ENCODE measurements around the gene C11orf65. TPM values are rescaled to one million over a fixed set of nuclear protein-coding genes. Genes with fewer than 3 reads are reported as not detected.

The C11orf65 gene
- total RNA-seq, 1 experiment from 2014 or later, result 0.43 TPM

DNA sequence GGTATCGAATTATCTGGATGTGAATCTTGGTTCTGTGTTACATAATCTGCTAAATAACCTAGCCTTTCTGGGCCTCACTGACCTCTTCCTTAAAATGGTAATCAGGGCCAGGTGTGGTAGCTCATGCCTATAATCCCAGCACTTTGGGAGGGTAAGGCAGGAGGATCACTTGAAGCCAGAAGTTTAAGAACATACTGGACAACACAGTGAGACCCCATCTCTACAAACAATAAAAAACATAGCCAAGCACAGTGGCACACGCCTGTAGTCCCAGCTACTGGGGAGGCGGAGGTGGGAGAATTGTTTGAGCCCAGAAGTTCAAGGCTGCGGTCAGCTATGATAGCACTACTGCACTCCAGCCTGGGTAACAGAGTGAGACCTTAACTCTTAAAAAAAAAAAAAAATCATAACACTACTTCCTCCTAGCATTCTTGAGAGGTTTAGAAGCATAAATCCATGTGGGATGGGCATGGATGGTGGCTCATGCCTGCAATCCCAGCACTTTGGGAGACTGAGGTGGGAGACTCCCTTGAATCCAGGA lies 72.5 kb downstream of the C11orf65 start:
- intact Hi-C loops (cut with micrococcal nuclease; ENCODE audit: unreplicated experiment), result no loop called here
- POLR2A ChIA-PET (ENCODE audit: low non-redundant PET), result no interaction called here

DNA sequence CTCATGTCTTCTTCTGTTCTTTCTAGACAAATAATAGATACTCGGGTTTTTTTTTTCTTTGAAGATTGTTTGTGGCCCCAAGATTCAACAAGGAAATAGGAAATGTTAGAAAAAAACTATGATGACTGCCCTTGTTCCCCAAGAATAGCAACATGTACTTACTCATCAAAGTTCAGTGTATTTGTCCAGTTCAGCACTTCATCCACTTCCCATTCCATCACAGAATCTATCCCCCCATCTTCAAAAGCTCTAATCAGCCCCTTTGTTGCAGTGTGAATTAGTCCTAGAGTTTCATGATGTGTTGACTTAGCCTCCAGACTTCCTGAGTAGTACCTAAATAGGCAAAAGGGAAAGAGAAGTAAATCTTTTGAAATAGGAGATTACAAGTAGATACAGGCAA lies 74.3 kb downstream of the C11orf65 start:
- H3K9me3 ChIP-seq (ENCODE audit: low read depth, low read length, poor library complexity, severe bottlenecking), result no peaks in the 10 kb centered on the region
- H3K36me3 ChIP-seq (ENCODE audit: insufficient read depth, low read length, poor library complexity, severe bottlenecking), result no peaks in the 10 kb centered on the region
- no peak overlapping the region for H3K27ac ChIP-seq (ENCODE audit: low read depth, low read length, poor library complexity, severe bottlenecking)
- POLR2A ChIA-PET (ENCODE audit: low non-redundant PET), result no interaction called here
- no peak for TF ChIP-seq EZH2 (IDR thresholded peaks at IDR 0.05; ENCODE audit: borderline replicate concordance, low read depth, low read length, poor library complexity, severe bottlenecking)
- TF ChIP-seq, protein P1, sequence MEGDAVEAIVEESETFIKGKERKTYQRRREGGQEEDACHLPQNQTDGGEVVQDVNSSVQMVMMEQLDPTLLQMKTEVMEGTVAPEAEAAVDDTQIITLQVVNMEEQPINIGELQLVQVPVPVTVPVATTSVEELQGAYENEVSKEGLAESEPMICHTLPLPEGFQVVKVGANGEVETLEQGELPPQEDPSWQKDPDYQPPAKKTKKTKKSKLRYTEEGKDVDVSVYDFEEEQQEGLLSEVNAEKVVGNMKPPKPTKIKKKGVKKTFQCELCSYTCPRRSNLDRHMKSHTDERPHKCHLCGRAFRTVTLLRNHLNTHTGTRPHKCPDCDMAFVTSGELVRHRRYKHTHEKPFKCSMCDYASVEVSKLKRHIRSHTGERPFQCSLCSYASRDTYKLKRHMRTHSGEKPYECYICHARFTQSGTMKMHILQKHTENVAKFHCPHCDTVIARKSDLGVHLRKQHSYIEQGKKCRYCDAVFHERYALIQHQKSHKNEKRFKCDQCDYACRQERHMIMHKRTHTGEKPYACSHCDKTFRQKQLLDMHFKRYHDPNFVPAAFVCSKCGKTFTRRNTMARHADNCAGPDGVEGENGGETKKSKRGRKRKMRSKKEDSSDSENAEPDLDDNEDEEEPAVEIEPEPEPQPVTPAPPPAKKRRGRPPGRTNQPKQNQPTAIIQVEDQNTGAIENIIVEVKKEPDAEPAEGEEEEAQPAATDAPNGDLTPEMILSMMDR (conservative IDR thresholded peaks at IDR 0.05; ENCODE audit: low read depth, low read length), result no peak
- no peak overlapping the region for H3K4me3 ChIP-seq (ENCODE audit: low read depth, low read length, poor library complexity, severe bottlenecking)
- DNase-seq (ENCODE audit: low spot score), result no peak
- H3K4me1 ChIP-seq (ENCODE audit: insufficient read depth, low read length, poor library complexity, severe bottlenecking), result no peaks in the 10 kb centered on the region
- CTCF ChIA-PET, result no interaction called here
- no peaks in the 10 kb centered on the region for H3K27me3 ChIP-seq (replicated peaks; ENCODE audit: insufficient read depth, low read depth, low read length, poor library complexity)
- no TSS peak for BruUV-seq (replicated peaks)
- intact Hi-C loops (cut with micrococcal nuclease; ENCODE audit: unreplicated experiment), result no loop called here

More for the DNA sequence above, 72.5 kb downstream of the C11orf65 start:
- TF ChIP-seq, protein P1 (conservative IDR thresholded peaks at IDR 0.05; ENCODE audit: low read depth, low read length), result no peak
- TF ChIP-seq EZH2 (IDR thresholded peaks at IDR 0.05; ENCODE audit: borderline replicate concordance, low read depth, low read length, poor library complexity, severe bottlenecking), result no peak
- Histone ChIP-seq H3K9me3 (ENCODE audit: low read depth, low read length, poor library complexity, severe bottlenecking) (no peaks in the 10 kb centered on the region), H3K4me1 (ENCODE audit: insufficient read depth, low read length, poor library complexity, severe bottlenecking) (no peaks in the 10 kb centered on the region), H3K27ac (ENCODE audit: low read depth, low read length, poor library complexity, severe bottlenecking) (no peak overlapping the region), H3K27me3 (replicated peaks; ENCODE audit: insufficient read depth, low read depth, low read length, poor library complexity) (no peaks in the 10 kb centered on the region), H3K36me3 (ENCODE audit: insufficient read depth, low read length, poor library complexity, severe bottlenecking) (no peaks in the 10 kb centered on the region), H3K4me3 (ENCODE audit: low read depth, low read length, poor library complexity, severe bottlenecking) (no peak overlapping the region)
- no TSS peak for BruUV-seq (replicated peaks)
- no peak for DNase-seq (ENCODE audit: low spot score)
- CTCF ChIA-PET, result no interaction called here

DNA sequence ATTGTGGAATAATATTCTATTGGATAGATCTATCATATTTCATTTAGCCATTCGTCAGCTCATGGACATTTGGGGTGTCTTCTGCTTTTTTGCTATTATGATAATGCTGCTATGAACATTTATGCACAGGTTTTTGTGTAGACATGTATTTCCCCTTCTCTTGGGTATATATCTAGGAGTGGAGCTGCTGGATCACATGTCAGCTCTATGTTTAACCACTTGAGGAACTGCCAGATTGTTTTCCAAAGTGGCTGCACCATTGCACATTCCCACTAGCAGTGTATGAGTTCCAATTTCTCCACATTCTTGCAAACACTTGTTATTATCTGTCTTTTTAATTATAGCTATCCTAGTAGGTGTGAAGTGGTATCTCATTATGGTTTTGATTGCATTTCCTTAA lies 75.0 kb downstream of the C11orf65 start:
- no peaks in the 10 kb centered on the region for H3K9me3 ChIP-seq (ENCODE audit: low read depth, low read length, poor library complexity, severe bottlenecking)
- TF ChIP-seq EZH2 (IDR thresholded peaks at IDR 0.05; ENCODE audit: borderline replicate concordance, low read depth, low read length, poor library complexity, severe bottlenecking), result no peak
- TF ChIP-seq, protein P1 (conservative IDR thresholded peaks at IDR 0.05; ENCODE audit: low read depth, low read length), result no peak
- H3K4me1 ChIP-seq (ENCODE audit: insufficient read depth, low read length, poor library complexity, severe bottlenecking), result no peaks in the 10 kb centered on the region
- no peaks in the 10 kb centered on the region for H3K27me3 ChIP-seq (replicated peaks; ENCODE audit: insufficient read depth, low read depth, low read length, poor library complexity)
- H3K27ac ChIP-seq (ENCODE audit: low read depth, low read length, poor library complexity, severe bottlenecking), result no peak overlapping the region
- H3K4me3 ChIP-seq (ENCODE audit: low read depth, low read length, poor library complexity, severe bottlenecking), result no peak overlapping the region
- CTCF ChIA-PET, result no interaction called here
- intact Hi-C loops (cut with micrococcal nuclease; ENCODE audit: unreplicated experiment), result no loop called here
- H3K36me3 ChIP-seq (ENCODE audit: insufficient read depth, low read length, poor library complexity, severe bottlenecking), result no peaks in the 10 kb centered on the region
- no TSS peak for BruUV-seq (replicated peaks)
- POLR2A ChIA-PET (ENCODE audit: low non-redundant PET), result no interaction called here
- no peak for DNase-seq (ENCODE audit: low spot score)

Measured in A673 (cell line).